Progenitor cell of endocrine pancreas (in vitro differentiated cells): ENCODE measurements around the gene NTRK2. TPM values are rescaled to one million over a fixed set of nuclear protein-coding genes. Genes with fewer than 3 reads are reported as not detected.

Experiments used
- DNase-seq: peaks from one replicate; pipeline ENCODE4 v3.0.0; 2021; ENCODE audit warnings: low spot score; ENCODE audit not compliant: unreplicated experiment
- H3K27ac Mint-ChIP-seq: 2 replicates; pipeline ENCODE4 v1.8.0; 2021; ENCODE audit warnings: mild to moderate bottlenecking, moderate library complexity, mixed read lengths
- H3K27me3 Mint-ChIP-seq: 2 replicates; pipeline ENCODE4 v1.8.0; 2021; ENCODE audit warnings: mixed read lengths
- H3K36me3 Mint-ChIP-seq: 2 replicates; pipeline ENCODE4 v1.8.0; 2022; ENCODE audit warnings: mixed read lengths; ENCODE audit not compliant: insufficient read depth
- H3K4me1 Mint-ChIP-seq: 2 replicates; pipeline ENCODE4 v1.8.0; 2021; ENCODE audit warnings: low read depth, mixed read lengths
- H3K4me3 Mint-ChIP-seq: 2 replicates; pipeline ENCODE4 v1.8.0; 2021; ENCODE audit warnings: low read depth, mild to moderate bottlenecking, moderate library complexity, mixed read lengths
- H3K9me3 Mint-ChIP-seq: 2 replicates; pipeline ENCODE4 v1.8.0; 2021; ENCODE audit warnings: low read depth, mixed read lengths
- total RNA-seq: library from RNA; stranded (reverse); gene quantifications from 2 replicates; pipeline ENCODE4 v1.2.1, GENCODE V29; 2021
- TF ChIP-seq, protein P1 (sequence below): fragments of 200-600 bp; sonication (generic); IDR thresholded peaks from one replicate; pipeline ENCODE4 v1.5.0; 2021; ENCODE audit warnings: antibody characterized with exemption, mild to moderate bottlenecking; ENCODE audit not compliant: unreplicated experiment

Gene NTRK2
- total RNA-seq, 1 donor from 2014 or later: 4.7 TPM

DNA sequence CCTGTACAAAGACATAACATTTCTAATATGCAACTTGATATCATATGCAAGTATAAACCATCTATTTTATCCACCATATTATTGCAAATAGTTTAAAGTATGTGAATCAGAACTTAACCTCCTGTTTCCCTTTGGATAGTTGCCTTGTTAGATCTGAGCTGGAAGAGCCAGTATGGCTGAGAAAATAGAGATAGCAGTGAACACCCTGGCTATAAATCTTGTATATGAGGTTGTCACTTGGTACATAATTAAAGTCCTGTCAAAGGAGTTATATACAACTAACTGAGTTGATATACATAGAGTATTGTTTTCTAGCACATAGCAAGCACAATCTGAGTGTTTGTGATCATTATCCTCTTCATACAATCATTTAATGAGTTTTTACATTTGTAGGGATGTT lies 272.3 kb downstream of the NTRK2 start:
- H3K4me3 Mint-ChIP-seq: no peak overlapping the region
- H3K4me1 Mint-ChIP-seq: peaks cover 15% of the 10 kb centered on the region
- TF ChIP-seq, protein P1, sequence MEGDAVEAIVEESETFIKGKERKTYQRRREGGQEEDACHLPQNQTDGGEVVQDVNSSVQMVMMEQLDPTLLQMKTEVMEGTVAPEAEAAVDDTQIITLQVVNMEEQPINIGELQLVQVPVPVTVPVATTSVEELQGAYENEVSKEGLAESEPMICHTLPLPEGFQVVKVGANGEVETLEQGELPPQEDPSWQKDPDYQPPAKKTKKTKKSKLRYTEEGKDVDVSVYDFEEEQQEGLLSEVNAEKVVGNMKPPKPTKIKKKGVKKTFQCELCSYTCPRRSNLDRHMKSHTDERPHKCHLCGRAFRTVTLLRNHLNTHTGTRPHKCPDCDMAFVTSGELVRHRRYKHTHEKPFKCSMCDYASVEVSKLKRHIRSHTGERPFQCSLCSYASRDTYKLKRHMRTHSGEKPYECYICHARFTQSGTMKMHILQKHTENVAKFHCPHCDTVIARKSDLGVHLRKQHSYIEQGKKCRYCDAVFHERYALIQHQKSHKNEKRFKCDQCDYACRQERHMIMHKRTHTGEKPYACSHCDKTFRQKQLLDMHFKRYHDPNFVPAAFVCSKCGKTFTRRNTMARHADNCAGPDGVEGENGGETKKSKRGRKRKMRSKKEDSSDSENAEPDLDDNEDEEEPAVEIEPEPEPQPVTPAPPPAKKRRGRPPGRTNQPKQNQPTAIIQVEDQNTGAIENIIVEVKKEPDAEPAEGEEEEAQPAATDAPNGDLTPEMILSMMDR: no peak
- H3K36me3 Mint-ChIP-seq: no peaks in the 10 kb centered on the region
- H3K27me3 Mint-ChIP-seq: no peaks in the 10 kb centered on the region
- H3K9me3 Mint-ChIP-seq: no peaks in the 10 kb centered on the region
- no peak for DNase-seq
- H3K27ac Mint-ChIP-seq: no peak overlapping the region

DNA sequence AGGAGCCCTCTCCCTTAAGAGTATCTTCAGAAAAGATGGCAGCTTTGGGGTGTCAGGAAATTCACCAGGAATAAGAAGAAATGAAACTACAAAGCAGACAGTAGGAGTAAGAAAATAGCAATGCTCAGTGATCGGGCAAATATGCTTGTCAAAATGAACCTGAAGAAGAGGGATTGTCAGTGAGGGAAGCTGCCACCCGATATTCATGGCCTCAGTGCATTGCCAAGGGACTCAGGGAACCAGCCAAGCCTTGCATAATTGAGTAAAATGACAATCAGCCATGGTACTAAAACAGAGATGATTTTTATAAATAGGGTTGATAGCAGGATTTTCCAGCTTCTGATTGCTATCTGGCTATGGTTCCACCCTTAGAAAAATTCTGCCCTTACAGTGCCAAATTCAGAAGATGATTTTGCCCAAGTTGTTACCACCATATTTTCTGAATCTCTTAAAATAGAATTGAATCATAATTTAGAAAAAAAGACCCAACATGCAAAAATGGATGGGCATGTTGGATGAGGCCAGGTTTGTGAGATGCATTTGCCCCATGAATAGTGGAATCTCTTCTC lies 274.0 kb downstream of the NTRK2 start:
- no peak for DNase-seq
- Mint-ChIP-seq H3K36me3 (no peaks in the 10 kb centered on the region), H3K27me3 (no peaks in the 10 kb centered on the region), H3K4me3 (no peak overlapping the region), H3K9me3 (no peaks in the 10 kb centered on the region), H3K4me1 (peaks cover 10% of the 10 kb centered on the region), H3K27ac (no peak overlapping the region)
- TF ChIP-seq, protein P1: no peak

DNA sequence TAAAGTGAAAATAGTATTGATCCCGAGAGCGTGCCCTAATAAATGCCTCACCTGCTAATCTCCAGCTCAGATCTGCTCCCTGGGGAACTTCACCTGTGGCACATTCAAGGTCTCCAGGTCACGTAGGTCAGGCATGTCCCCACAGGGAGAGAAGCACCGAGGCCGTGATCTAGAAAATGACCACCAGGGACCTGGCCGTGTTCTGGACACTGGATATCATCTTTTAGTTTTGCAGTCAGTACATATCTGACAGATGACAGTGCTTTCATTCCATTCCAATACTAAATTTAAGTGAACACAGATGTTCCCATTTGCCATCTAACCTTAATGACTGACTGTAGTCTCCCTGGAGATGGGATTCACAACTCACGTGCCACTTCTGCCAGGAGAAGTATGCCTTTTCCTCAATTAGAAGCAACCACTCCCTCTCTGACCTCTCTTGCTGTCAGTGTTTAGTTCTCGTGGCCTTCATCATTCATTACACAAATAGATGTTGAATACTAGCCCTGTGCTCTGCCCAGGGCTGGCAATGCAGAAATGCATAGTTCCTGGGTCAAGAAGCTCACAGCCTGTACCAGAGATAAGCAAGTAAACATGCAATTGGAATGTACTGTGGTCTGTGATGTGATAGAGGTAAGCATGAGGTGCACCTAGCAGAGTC lies 276.5 kb downstream of the NTRK2 start:
- no peak overlapping the region for H3K27ac Mint-ChIP-seq
- TF ChIP-seq, protein P1: peak; percentile 19
- peaks cover 4% of the 10 kb centered on the region for H3K27me3 Mint-ChIP-seq
- DNase-seq: no peak
- peaks cover 10% of the 10 kb centered on the region for H3K4me1 Mint-ChIP-seq
- H3K4me3 Mint-ChIP-seq: no peak overlapping the region
- H3K9me3 Mint-ChIP-seq: no peaks in the 10 kb centered on the region
- no peaks in the 10 kb centered on the region for H3K36me3 Mint-ChIP-seq

DNA sequence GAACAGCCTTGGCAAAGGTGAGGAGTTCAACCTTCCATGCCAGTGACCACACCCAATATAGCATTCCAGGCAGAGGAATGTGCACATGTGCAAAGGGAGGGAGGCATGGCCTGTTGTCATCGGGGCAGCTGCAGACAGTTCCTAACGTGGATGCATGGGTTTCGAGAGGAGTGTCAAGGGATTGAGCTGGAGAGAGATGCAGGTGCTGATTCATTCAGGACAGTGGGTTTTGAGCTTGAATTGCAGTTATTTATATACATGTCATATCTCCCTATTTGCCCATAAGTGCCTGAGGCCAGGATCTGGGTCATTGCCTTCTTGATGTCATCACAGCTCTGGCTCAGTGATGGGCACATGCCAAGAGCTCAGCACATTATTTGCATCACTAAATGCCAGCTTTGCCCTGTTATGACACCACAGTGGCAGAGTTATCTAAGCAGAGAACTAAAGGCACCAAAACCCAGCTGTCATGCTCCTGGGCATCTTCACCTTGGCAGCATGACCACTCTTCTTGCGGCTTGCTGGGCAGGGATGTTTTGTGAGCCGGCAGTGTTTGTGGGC lies 278.0 kb downstream of the NTRK2 start:
- H3K36me3 Mint-ChIP-seq: no peaks in the 10 kb centered on the region
- H3K4me1 Mint-ChIP-seq: peaks cover 10% of the 10 kb centered on the region
- H3K9me3 Mint-ChIP-seq: no peaks in the 10 kb centered on the region
- H3K27me3 Mint-ChIP-seq: peaks cover 10% of the 10 kb centered on the region
- H3K4me3 Mint-ChIP-seq: no peak overlapping the region
- DNase-seq: no peak
- no peak overlapping the region for H3K27ac Mint-ChIP-seq
- TF ChIP-seq, protein P1: no peak

DNA sequence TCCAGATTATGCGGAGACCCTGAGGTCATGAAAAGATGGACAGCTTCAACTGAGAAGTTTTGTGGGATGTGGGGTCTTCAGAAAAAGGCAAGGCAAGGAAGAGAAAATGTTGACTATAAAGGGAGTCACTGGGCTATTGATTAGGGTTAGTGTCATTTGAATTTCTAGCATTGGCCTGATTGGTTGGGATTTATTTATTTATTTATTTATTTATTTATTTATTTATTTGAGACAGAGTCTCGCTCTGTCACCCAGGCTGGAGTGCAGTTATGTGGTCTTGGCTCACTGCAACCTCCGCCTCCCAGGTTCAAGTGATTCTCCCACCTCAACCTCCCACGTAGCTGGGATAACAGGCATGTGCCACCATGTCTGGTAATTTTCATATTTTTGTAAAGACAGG lies 279.7 kb downstream of the NTRK2 start:
- Mint-ChIP-seq H3K4me1 (peaks cover 14% of the 10 kb centered on the region), H3K36me3 (no peaks in the 10 kb centered on the region), H3K9me3 (no peaks in the 10 kb centered on the region), H3K4me3 (no peak overlapping the region), H3K27ac (no peak overlapping the region), H3K27me3 (peaks cover 14% of the 10 kb centered on the region)
- no peak for DNase-seq
- TF ChIP-seq, protein P1: no peak
